Measurements from ENCODE around the gene KCNN3. TPM values are rescaled to one million over a fixed set of nuclear protein-coding genes. Genes with fewer than 3 reads are reported as not detected.
A peak's percentile ranks its signal among the peaks of the same experiment; 100 is the strongest.

Gene KCNN3
- total and polyA plus RNA-seq, 2 of the 13 experiments (the other 11 are each of a cell fraction or from before 2014, with no cell fraction given): not detected

- TF ChIP-seq USF2 (IDR thresholded peaks at IDR 0.05; ENCODE audit: low read depth, low read length) (no peak), USF2 (CRISPR knock-in tag; IDR thresholded peaks at IDR 0.05; ENCODE audit: borderline replicate concordance) (no peak), PRPF4 (IDR thresholded peaks at IDR 0.05; ENCODE audit: low read depth, low read length, poor library complexity, severe bottlenecking) (no peak), ATF4 (CRISPR knock-in tag; IDR thresholded peaks at IDR 0.05) (no peak), EP300 (IDR thresholded peaks at IDR 0.05; ENCODE audit: low read depth in 2 of 2, low read length in 2 of 2) (no peak), EP300 (CRISPR knock-in tag; IDR thresholded peaks at IDR 0.05; ENCODE audit: borderline replicate concordance) (no peak), HCFC1 (IDR thresholded peaks at IDR 0.05; ENCODE audit: low read depth, low read length) (no peak), CERS6 (CRISPR knock-in tag; IDR thresholded peaks at IDR 0.05) (no peak), IRF2 (CRISPR knock-in tag; IDR thresholded peaks at IDR 0.05) (no peak), ZFX (CRISPR knock-in tag; IDR thresholded peaks at IDR 0.05; ENCODE audit: low read depth) (peak; percentile 34; the same call in 1 of the 2 replicates), CENPT (CRISPR knock-in tag; IDR thresholded peaks at IDR 0.05; ENCODE audit: low read depth) (no peak), PRDM10 (CRISPR knock-in tag; IDR thresholded peaks at IDR 0.05; ENCODE audit: low read depth) (no peak), PTBP1 (IDR thresholded peaks at IDR 0.05; ENCODE audit: low read depth, low read length, poor library complexity, severe bottlenecking) (no peak), EHMT2 (IDR thresholded peaks at IDR 0.05; ENCODE audit: borderline replicate concordance, low read depth, low read length) (no peak), SAFB2 (CRISPR knock-in tag; IDR thresholded peaks at IDR 0.05; ENCODE audit: borderline replicate concordance, low read depth) (0 out of 2 replicates have a peak, but pooled peaks have one; percentile 39), GATAD1 (CRISPR knock-in tag; IDR thresholded peaks at IDR 0.05) (no peak), MAX (IDR thresholded peaks at IDR 0.05) (peak; percentile 52; the same call in 1 of the 2 replicates), MAFF (IDR thresholded peaks at IDR 0.05; ENCODE audit: low read depth, low read length) (no peak), ESRRA (CRISPR knock-in tag; IDR thresholded peaks at IDR 0.05; ENCODE audit: low read depth) (no peak), HOXA9 (CRISPR knock-in tag; IDR thresholded peaks at IDR 0.05; ENCODE audit: borderline replicate concordance) (peak; percentile 74; the same call in 1 of the 2 replicates), GABPB1 (CRISPR knock-in tag; IDR thresholded peaks at IDR 0.05) (peak; percentile 39; the same call in 1 of the 2 replicates), KLF11 (CRISPR knock-in tag; IDR thresholded peaks at IDR 0.05) (no peak), TBL1XR1 (IDR thresholded peaks at IDR 0.05; ENCODE audit: borderline replicate concordance, low read length, partially characterized antibody) (no peak)
These were observed 109.6 kb downstream of the KCNN3 start (continued) for GRCh38 chr1:154760469-154760933.

All from HepG2 (cell line).